ENCODE data around the gene PCDH12.

The PCDH12 gene

DNA sequence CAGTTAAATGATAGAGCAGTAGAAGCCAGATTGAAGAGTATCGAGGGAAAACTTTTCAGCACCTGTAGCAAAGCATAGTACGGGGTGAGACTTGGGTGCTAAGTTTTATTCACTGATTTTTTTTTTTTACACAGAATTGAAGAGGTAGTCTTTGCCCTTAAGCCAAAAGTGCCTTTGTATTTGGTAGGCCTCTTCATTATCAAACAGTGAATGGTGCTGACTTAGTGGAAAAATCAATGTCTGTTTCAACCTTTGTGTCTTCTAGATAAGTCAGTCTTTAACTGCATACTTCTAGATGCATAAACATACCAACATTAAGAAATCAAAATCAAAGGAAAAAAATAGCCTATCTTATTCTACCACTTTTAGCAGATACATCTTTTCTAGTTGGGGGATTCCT lies 24.6 kb upstream of the PCDH12 start:
- POLR2A ChIA-PET: no interaction called here
- DNase-seq (ENCODE audit: extremely low spot score): no peak
- TF ChIP-seq, protein P1, sequence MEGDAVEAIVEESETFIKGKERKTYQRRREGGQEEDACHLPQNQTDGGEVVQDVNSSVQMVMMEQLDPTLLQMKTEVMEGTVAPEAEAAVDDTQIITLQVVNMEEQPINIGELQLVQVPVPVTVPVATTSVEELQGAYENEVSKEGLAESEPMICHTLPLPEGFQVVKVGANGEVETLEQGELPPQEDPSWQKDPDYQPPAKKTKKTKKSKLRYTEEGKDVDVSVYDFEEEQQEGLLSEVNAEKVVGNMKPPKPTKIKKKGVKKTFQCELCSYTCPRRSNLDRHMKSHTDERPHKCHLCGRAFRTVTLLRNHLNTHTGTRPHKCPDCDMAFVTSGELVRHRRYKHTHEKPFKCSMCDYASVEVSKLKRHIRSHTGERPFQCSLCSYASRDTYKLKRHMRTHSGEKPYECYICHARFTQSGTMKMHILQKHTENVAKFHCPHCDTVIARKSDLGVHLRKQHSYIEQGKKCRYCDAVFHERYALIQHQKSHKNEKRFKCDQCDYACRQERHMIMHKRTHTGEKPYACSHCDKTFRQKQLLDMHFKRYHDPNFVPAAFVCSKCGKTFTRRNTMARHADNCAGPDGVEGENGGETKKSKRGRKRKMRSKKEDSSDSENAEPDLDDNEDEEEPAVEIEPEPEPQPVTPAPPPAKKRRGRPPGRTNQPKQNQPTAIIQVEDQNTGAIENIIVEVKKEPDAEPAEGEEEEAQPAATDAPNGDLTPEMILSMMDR (IDR thresholded peaks at IDR 0.05; ENCODE audit: control extremely low read depth, extremely low read depth, low read depth, missing control alignments): no peak
- CTCF ChIA-PET: no interaction called here

DNA sequence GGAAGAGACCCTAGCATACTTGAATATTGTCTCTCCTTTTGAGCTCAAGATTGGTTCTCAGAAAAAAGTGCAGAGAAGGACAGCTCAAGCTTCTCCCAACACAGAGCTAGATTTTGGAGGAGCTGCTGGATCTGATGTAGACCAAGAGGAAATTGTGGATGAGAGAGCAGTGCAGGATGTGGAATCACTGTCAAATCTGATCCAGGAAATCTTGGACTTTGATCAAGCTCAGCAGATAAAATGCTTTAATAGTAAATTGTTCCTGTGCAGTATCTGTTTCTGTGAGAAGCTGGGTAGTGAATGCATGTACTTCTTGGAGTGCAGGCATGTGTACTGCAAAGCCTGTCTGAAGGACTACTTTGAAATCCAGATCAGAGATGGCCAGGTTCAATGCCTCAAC lies 20.4 kb upstream of the PCDH12 start:
- TF ChIP-seq, protein P1 (IDR thresholded peaks at IDR 0.05; ENCODE audit: control extremely low read depth, extremely low read depth, low read depth, missing control alignments): no peak
- CTCF ChIA-PET: interaction anchor here (1.2 to 5.3 kb wide), 7 partner anchors 7 to 314 kb away, joined by 4 to 39 read pairs (median 29); partner anchors contain the start of genes GNPDA1 and RNF14
- POLR2A ChIA-PET: no interaction called here
- no peak for DNase-seq (ENCODE audit: extremely low spot score)

DNA sequence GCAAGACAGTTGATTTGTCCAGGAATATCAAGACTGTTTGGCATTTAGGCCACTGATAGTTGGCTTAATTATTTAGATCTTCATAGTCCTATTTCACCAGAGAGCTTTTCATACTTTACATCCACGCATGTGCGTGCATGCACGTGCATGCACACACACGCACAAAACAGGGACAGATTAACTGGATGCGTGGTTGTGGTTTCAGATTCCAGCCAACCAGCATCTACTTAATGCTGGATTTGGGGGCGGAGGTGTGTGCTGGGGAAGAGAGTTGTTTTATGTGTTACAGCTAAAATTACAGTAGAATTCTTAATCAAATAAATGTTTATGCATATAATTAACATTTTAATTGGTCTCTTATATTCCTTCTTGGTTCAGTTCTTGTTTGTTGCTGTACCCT lies 18.2 kb upstream of the PCDH12 start:
- ChIA-PET POLR2A (no interaction called here), CTCF (interaction anchor here (1.4 to 5.3 kb wide), 6 partner anchors 10 to 49 kb away, joined by 3 to 39 read pairs (median 20); partner anchors contain the start of gene GNPDA1)
- TF ChIP-seq, protein P1 (IDR thresholded peaks at IDR 0.05; ENCODE audit: control extremely low read depth, extremely low read depth, low read depth, missing control alignments): no peak
- no peak for DNase-seq (ENCODE audit: extremely low spot score)

DNA sequence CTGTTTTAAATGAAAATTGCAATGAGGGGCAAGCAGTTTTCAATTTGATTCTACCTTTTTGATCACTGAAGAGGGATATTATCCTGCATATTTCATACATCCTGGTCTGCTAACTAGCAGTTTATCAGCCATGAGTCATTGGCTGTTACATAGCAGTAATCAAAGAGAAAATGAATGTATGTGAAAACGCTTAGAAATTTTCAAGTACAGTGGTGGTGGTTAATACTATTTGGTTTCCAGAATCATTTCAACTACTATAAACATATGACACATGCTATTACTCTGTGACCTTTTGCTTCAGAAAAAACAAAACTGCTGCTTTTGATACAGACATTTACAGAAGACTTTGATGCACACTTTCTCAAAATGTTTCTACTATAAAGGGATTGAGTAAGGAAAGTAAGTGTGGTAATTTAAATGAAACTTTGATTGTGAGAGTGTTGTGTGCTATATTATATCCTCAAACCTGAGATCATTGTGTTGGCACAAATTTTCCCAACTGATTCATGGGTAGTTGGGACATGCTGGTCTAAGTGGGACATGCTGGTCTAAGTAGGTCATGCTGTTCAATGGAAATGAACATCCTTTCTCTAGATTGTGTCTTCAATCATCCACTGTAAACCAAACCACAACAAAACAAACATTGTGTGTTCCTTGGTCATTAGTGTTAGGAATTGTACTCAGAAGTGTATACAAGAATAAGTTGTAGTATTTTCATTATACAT lies 16.0 kb upstream of the PCDH12 start:
- TF ChIP-seq, protein P1 (IDR thresholded peaks at IDR 0.05; ENCODE audit: control extremely low read depth, extremely low read depth, low read depth, missing control alignments): no peak
- no peak for DNase-seq (ENCODE audit: extremely low spot score)
- ChIA-PET POLR2A (no interaction called here), CTCF (interaction anchor here (6.9 kb wide), 1 partner anchor 17 kb away, joined by 145 read pairs; the partner anchor contains the start of gene PCDH12)

DNA sequence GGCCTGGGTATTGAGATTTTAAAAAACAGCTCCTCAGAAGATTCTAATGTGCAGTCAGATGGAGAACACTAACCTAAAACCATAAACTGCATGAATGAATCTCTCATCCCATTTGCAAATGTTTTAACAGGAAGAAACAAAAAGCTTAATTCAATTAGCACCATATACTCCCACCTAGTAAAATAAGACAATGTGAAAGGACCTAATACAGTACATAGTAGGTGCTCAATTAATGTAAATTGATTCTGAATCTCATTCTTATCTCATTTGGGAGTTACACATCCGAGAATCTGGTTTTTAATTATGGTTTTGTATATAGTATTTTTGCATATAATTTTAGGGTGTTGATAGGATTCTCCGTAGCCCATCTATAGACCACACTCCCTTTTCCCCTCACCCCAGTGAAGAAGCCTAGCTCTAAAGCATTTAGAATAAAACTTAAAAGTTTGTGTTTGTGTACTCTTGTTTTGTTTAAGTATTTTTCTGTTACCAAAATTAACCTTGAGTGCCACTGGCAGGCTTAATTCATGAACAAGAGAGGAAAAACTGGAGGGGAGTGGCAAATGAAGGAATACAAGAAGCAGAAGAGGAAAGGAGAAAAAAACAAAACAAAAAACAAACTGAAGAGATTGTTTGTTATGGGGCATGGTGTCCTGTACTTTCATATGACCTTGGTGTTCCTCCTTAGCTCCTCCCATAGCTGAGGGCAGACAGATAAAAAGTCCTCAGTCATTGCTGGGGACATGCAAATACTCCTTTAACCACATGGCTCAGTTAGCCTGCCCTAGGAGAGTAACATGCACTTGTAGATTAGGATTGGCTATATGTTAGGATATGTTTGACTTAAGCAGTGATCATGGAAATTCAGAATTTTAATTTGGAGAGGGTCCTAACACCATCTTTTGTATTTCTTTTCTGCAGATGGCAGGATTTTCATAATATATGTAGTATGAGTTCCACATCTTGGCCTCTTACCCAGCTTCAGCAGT lies 12.1 kb upstream of the PCDH12 start:
- peak; percentile 78 for DNase-seq (ENCODE audit: extremely low spot score)
- CTCF ChIA-PET: interaction anchor here (0.9 to 6.9 kb wide), 33 partner anchors 8 to 743 kb away, joined by 3 to 145 read pairs (median 6); partner anchors contain the start of genes DELE1, DIAPH1, GNPDA1 and PCDH12
- TF ChIP-seq, protein P1 (IDR thresholded peaks at IDR 0.05; ENCODE audit: control extremely low read depth, extremely low read depth, low read depth, missing control alignments): no peak
- POLR2A ChIA-PET: interaction anchor here (0.7 to 1.4 kb wide), 2 partner anchors 47 kb away, joined by 3 to 15 read pairs; partner anchors contain the start of gene DELE1
